Mucosa of stomach (tissue), 1 donor: ENCODE results near the gene MMP24OS.

Experiments
- H3K27me3 ChIP-seq: one replicate; pipeline ENCODE4 v1.7.0; 2013; ENCODE audit warnings: mild to moderate bottlenecking, low read length; ENCODE audit not compliant: control insufficient read depth, insufficient read depth
- H3K36me3 ChIP-seq: one replicate; pipeline ENCODE4 v1.7.0; 2013; ENCODE audit warnings: low read length; ENCODE audit not compliant: control insufficient read depth, insufficient read depth
- H3K4me1 ChIP-seq: one replicate; pipeline ENCODE4 v1.7.0; 2013; ENCODE audit warnings: mild to moderate bottlenecking, low read length; ENCODE audit not compliant: control insufficient read depth, insufficient read depth
- H3K4me3 ChIP-seq: one replicate; pipeline ENCODE4 v1.7.0; 2013; ENCODE audit warnings: low read length
- H3K9ac ChIP-seq: one replicate; pipeline ENCODE4 v1.7.0; 2013; ENCODE audit warnings: mild to moderate bottlenecking, low read length, moderate library complexity
- H3K9me3 ChIP-seq: one replicate; pipeline ENCODE4 v1.7.0; 2013; ENCODE audit warnings: mild to moderate bottlenecking, low read length, moderate library complexity; ENCODE audit not compliant: control insufficient read depth
- donor health status: Pancreatic carcinoma.

The MMP24OS gene

GRCh38 chr20:35243317-35243716, 34.6 kb downstream of the MMP24OS start:
- H3K27me3 ChIP-seq = no peaks in the 10 kb centered on the region
- H3K9me3 ChIP-seq = no peaks in the 10 kb centered on the region
- no peaks in the 10 kb centered on the region for H3K36me3 ChIP-seq
- H3K9ac ChIP-seq = no peak overlapping the region
- no peaks in the 10 kb centered on the region for H3K4me1 ChIP-seq
- H3K4me3 ChIP-seq = no peak overlapping the region

- Histone ChIP-seq H3K9me3 (no peaks in the 10 kb centered on the region), H3K4me3 (no peak overlapping the region), H3K27me3 (no peaks in the 10 kb centered on the region), H3K9ac (no peak overlapping the region), H3K36me3 (no peaks in the 10 kb centered on the region), H3K4me1 (no peaks in the 10 kb centered on the region)
These were observed 37.1 kb downstream of the MMP24OS start for GRCh38 chr20:35240811-35241293.

- Histone ChIP-seq H3K27me3 (no peaks in the 10 kb centered on the region), H3K9ac (no peak overlapping the region), H3K9me3 (no peaks in the 10 kb centered on the region), H3K36me3 (no peaks in the 10 kb centered on the region), H3K4me1 (no peaks in the 10 kb centered on the region), H3K4me3 (no peak overlapping the region)
These were observed 37.7 kb downstream of the MMP24OS start for GRCh38 chr20:35240083-35240810.

- Histone ChIP-seq H3K9ac (no peak overlapping the region), H3K9me3 (no peaks in the 10 kb centered on the region), H3K36me3 (no peaks in the 10 kb centered on the region), H3K27me3 (no peaks in the 10 kb centered on the region), H3K4me3 (no peak overlapping the region), H3K4me1 (no peaks in the 10 kb centered on the region)
These were observed 39.2 kb downstream of the MMP24OS start for GRCh38 chr20:35238735-35239134.

GRCh38 chr20:35238170-35238569, 39.8 kb downstream of the MMP24OS start:
- H3K9ac ChIP-seq = no peak overlapping the region
- no peak overlapping the region for H3K4me3 ChIP-seq
- H3K4me1 ChIP-seq = no peaks in the 10 kb centered on the region
- H3K36me3 ChIP-seq = no peaks in the 10 kb centered on the region
- no peaks in the 10 kb centered on the region for H3K9me3 ChIP-seq
- no peaks in the 10 kb centered on the region for H3K27me3 ChIP-seq

GRCh38 chr20:35237486-35237885, 40.4 kb downstream of the MMP24OS start:
- Histone ChIP-seq H3K9ac (no peak overlapping the region), H3K4me3 (no peak overlapping the region), H3K36me3 (no peaks in the 10 kb centered on the region), H3K27me3 (no peaks in the 10 kb centered on the region), H3K4me1 (no peaks in the 10 kb centered on the region), H3K9me3 (no peaks in the 10 kb centered on the region)

GRCh38 chr20:35235881-35236280, 42.0 kb downstream of the MMP24OS start:
- no peaks in the 10 kb centered on the region for H3K27me3 ChIP-seq
- H3K9me3 ChIP-seq = no peaks in the 10 kb centered on the region
- H3K36me3 ChIP-seq = no peaks in the 10 kb centered on the region

GRCh38 chr20:35232575-35232974, 45.3 kb downstream of the MMP24OS start:
- Histone ChIP-seq H3K4me3 (no peak overlapping the region), H3K9ac (no peak overlapping the region), H3K27me3 (no peaks in the 10 kb centered on the region), H3K9me3 (no peaks in the 10 kb centered on the region), H3K4me1 (no peaks in the 10 kb centered on the region), H3K36me3 (no peaks in the 10 kb centered on the region)

More at GRCh38 chr20:35235881-35236280, 42.0 kb downstream of the MMP24OS start:
- H3K4me3 ChIP-seq = no peak overlapping the region
- H3K4me1 ChIP-seq = no peaks in the 10 kb centered on the region
- H3K9ac ChIP-seq = no peak overlapping the region

- Histone ChIP-seq H3K9ac (no peak overlapping the region), H3K27me3 (peaks cover 17% of the 10 kb centered on the region), H3K4me1 (no peaks in the 10 kb centered on the region), H3K36me3 (no peaks in the 10 kb centered on the region), H3K4me3 (no peak overlapping the region), H3K9me3 (no peaks in the 10 kb centered on the region)
These were observed 50.8 kb downstream of the MMP24OS start for GRCh38 chr20:35226884-35227681.
